MCF 10A (cell line): ENCODE measurements around the gene SPDYE2B. TPM values are rescaled to one million over a fixed set of nuclear protein-coding genes. Genes with fewer than 3 reads are reported as not detected.
"Not testable (repeated sequence)": the region's sequence is repeated elsewhere in the genome, so short reads cannot be mapped to it uniquely, and the experiment has no call there.

Experiments
- BruUV-seq: library from RNA; stranded (reverse); fragments of 400-500 nt; replicated peaks from 2 replicates; lab custom pipeline; 2021; lab: Mats Ljungman, UMichigan
- CTCF ChIA-PET: fragments of 300-600 bp; sonication (Branson Sonifier 250); formaldehyde crosslinking; extraction: SDS; loops from one replicate; lab custom pipeline; 2021; ENCODE audit warnings: antibody characterized with exemption, inconsistent platforms; lab: Yijun Ruan, JAX
- POLR2A ChIA-PET: fragments of 300-600, 350-650 bp; sonication (Branson Sonifier 250); formaldehyde crosslinking; extraction: SDS; loops from one replicate; lab custom pipeline; 2020; ENCODE audit warnings: antibody characterized with exemption, inconsistent platforms; lab: Yijun Ruan, JAX
- DNase-seq: peaks from one replicate; pipeline ENCODE4 v3.0.0-alpha.2; 2018; ENCODE audit not compliant: unreplicated experiment
- H3K27ac Mint-ChIP-seq: one replicate; pipeline ENCODE4 v1.8.0; 2022; ENCODE audit warnings: mild to moderate bottlenecking, low read depth, mixed read lengths; ENCODE audit not compliant: unreplicated experiment
- H3K27me3 Mint-ChIP-seq: one replicate; pipeline ENCODE4 v1.8.0; 2022; ENCODE audit warnings: mixed read lengths; ENCODE audit not compliant: insufficient read depth, unreplicated experiment
- H3K36me3 Mint-ChIP-seq: one replicate; pipeline ENCODE4 v1.8.0; 2022; ENCODE audit warnings: mild to moderate bottlenecking, moderate library complexity, mixed read lengths; ENCODE audit not compliant: insufficient read depth, unreplicated experiment
- H3K4me1 Mint-ChIP-seq: one replicate; pipeline ENCODE4 v1.8.0; 2022; ENCODE audit warnings: mixed read lengths; ENCODE audit not compliant: insufficient read depth, unreplicated experiment
- H3K4me3 Mint-ChIP-seq: one replicate; pipeline ENCODE4 v1.8.0; 2022; ENCODE audit warnings: mild to moderate bottlenecking, moderate library complexity, mixed read lengths; ENCODE audit not compliant: unreplicated experiment
- H3K9me3 Mint-ChIP-seq: one replicate; pipeline ENCODE4 v1.8.0; 2022; ENCODE audit warnings: mixed read lengths; ENCODE audit not compliant: unreplicated experiment
- intact Hi-C: fragments of 100-400 bp; cut with micrococcal nuclease; formaldehyde crosslinking; loops from 2 replicates; pipeline ENCODE4 v1.14.1; 2022
- total RNA-seq: library from RNA; stranded (reverse); gene quantifications from 2 replicates; pipeline ENCODE4 v1.2.3, GENCODE V29; 2022

SPDYE2B gene
- total RNA-seq, 1 experiment from 2014 or later: not detected

DNA sequence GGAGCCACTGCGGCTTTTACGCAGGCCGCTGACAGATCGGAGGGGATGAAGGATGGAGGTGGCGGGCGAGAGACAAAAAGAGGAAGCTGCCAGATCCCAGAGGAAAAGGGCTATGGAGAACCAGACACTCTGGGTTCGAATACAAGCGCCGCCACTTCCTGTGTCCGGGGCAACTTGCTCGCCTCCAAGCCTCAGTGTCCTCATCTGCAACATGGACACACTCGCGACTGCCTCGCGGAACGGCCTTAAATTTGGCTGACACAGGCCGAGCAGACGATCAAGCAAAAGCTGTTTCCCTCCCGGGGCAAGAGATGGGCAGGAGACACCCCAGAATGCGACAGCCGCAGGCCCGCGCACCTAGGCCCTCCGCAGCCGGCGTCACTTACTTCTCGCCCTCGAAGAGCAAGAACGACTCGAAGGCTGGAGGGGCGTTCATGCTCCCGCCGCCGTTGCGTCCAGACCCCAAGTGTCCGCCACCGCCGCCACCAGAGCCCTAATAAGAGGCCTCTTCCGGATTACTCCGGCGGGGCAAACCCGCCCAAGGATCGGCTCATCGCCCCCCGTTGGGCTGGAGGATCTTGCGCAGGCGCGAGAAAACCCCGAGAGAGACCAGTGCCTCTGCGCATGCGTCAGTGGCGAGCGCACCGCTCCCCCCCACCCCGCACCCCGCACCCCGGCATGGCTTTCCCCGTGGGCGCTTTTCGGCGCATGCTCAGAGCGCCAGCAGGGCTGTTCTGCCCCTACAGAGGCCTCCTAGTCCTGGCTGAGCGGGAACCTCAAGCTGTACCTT is 21.2 kb downstream of the SPDYE2B start, which contains the start of gene POLR2J2:
Gene POLR2J2, minus strand, starts transcription at position 498 of the 790 bp plus-strand sequence. Its CDS starts 62 bp downstream, at position 436.
- DNase-seq: not testable (repeated sequence)

DNA sequence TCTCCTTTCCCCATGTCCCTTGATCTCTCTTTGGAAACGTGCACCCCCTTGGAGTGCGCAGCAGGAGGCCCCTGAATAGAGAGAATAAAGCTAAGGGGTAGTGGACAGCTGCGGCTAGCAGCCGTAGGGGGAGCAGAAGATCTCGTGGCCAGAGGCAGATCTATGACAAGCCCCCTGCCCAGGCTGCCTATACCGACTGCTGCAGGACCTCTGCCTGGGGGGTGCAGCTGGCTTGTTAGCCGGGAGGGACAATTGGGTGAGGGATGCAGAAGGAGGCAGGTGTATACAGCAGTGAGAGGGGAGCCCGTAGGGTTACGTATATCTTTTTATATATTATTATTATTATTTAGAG is 21.8 kb downstream of the SPDYE2B start:
- POLR2A ChIA-PET, DNase-seq, H3K9me3 Mint-ChIP-seq, H3K4me1 Mint-ChIP-seq, H3K4me3 Mint-ChIP-seq, intact Hi-C loops, H3K36me3 Mint-ChIP-seq, H3K27ac Mint-ChIP-seq, H3K27me3 Mint-ChIP-seq, BruUV-seq, CTCF ChIA-PET: not testable (repeated sequence)

More for the DNA sequence above, 21.2 kb downstream of the SPDYE2B start, which contains the start of gene POLR2J2:
- H3K4me3 Mint-ChIP-seq, H3K4me1 Mint-ChIP-seq, H3K27ac Mint-ChIP-seq, H3K9me3 Mint-ChIP-seq, POLR2A ChIA-PET, H3K36me3 Mint-ChIP-seq, CTCF ChIA-PET, H3K27me3 Mint-ChIP-seq, intact Hi-C loops, BruUV-seq: not testable (repeated sequence)

DNA sequence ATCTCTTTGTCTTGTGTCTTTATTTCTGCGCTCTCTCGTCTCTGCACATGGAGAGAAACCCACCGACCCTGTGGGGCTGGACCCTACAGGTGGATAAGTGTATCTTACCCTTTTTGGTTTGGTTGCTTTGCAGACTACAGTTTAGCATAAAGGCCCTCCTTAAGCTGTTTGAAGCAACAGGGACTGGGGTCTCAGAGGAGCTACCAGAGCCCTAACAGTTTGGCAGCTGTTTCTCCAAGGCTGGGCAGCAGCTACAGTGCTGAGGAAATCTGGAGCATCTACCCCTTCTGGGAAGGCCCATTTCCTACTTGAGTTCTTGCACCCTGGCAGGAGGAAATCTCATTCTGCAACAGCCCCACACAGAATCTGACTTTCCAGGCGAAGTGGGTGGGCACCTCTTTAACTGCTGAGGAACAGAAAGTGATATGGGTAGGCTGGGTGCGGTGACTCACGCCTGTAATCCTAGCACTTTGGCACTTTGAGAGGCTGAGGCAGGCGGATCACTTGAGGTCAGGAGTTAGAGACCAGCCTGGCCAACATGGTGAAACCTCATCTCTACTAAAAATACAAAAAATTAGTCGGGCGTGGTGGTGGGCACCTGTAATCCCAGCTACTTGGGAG is 23.4 kb downstream of the SPDYE2B start:
- H3K36me3 Mint-ChIP-seq, H3K27me3 Mint-ChIP-seq, POLR2A ChIA-PET, H3K4me3 Mint-ChIP-seq, H3K27ac Mint-ChIP-seq, CTCF ChIA-PET, DNase-seq, BruUV-seq, H3K9me3 Mint-ChIP-seq, intact Hi-C loops, H3K4me1 Mint-ChIP-seq: not testable (repeated sequence)

DNA sequence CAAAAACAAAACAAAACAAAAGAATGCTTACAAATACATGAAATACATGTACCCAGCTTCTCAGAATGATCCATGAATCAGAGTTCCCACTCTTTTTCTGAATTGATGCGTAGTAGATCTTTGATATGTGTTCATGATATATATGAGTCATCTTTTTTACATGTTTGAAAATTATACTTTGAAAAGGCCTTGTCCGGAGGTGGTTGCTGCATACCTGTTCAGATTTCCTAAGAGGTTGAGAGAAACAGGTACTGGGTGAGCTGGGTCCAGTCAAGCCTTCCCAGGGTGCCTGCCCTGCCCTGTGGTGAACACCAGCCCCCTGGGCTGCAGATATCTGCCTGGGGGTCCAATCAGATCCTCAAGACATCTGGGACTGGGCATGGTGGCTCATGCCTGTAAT is 25.4 kb downstream of the SPDYE2B start:
- H3K27ac Mint-ChIP-seq, H3K4me1 Mint-ChIP-seq, H3K36me3 Mint-ChIP-seq, intact Hi-C loops, H3K27me3 Mint-ChIP-seq, DNase-seq, POLR2A ChIA-PET, BruUV-seq, H3K9me3 Mint-ChIP-seq, H3K4me3 Mint-ChIP-seq, CTCF ChIA-PET: not testable (repeated sequence)

DNA sequence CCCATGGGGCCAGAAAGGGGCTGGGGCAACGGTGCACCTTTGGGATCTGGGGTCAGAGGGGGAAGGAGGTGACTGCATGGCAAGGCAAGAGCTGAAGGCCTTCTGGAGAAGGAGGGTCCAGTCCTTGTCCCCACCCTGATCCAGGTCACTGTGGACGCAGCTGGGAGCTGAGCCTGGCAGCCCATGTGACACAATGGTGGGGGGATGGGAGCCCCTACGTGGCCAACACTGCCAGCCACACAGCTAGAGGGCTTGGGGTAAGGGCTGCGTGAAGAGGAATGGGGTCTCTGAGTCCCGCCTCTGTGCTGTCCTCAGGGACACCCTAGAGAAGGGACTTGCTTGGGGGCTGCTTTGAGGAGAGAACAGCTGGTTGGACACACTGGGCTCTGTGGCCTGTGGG is 30.7 kb downstream of the SPDYE2B start:
- BruUV-seq, CTCF ChIA-PET, POLR2A ChIA-PET, intact Hi-C loops, H3K36me3 Mint-ChIP-seq, H3K27me3 Mint-ChIP-seq, H3K9me3 Mint-ChIP-seq, H3K4me1 Mint-ChIP-seq, DNase-seq, H3K4me3 Mint-ChIP-seq, H3K27ac Mint-ChIP-seq: not testable (repeated sequence)

DNA sequence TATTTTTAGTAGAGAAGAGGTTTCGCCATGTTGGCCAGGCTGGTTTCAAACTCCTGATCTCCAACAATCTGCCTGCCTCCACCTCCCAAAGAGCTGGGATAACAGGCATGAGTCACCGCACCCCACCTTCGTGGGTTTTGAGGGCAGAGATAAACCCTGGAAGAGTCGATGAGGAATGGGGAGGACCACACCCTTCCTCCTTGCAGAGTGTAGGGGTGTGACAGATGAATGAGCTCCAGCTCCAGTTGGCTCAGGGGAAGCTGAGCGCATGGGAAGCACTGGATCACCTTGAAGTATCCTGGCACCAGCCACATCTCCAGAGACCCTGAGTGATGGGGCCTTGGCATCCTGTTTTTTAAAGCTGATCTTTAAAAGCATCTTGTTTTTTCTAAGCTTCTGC is 32.4 kb downstream of the SPDYE2B start:
- POLR2A ChIA-PET, CTCF ChIA-PET, H3K9me3 Mint-ChIP-seq, H3K36me3 Mint-ChIP-seq, DNase-seq, H3K4me1 Mint-ChIP-seq, H3K27ac Mint-ChIP-seq, H3K27me3 Mint-ChIP-seq, intact Hi-C loops, BruUV-seq, H3K4me3 Mint-ChIP-seq: not testable (repeated sequence)

DNA sequence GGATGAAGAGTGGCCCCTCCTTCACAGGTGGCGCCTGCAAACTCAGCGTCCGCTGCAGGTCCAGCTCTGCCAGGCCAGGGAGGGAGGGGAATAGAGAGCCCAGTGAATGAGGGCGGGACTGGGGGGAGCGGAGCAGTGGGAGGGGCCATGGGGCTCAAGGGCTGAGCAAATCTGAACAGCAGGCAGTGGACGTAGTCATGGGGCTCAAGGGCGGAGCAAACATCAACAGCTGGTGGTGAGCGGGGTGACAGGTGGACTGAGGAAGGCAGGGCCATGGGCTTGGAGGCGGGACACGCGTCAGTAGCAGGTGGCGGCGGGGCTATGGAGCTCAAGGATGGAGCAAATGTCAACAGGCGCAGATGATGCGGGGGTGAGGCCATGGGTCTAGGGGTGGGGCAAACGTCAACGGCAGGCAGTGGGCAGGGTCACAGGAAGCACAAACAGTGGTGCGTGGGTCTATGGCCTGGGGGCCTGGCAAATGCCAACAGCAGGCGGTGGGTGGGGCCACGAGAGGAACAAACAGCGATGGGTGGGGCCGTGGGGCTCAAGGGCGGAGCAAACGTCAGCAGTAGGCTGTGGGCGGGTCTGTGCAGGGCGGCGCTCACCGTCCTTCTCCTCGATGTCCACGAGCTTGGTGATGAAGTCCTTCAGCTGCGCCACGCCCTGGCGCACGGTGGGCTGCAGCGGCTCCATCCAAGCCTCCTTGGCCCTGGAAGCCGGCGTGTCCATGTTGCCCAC is 38.3 kb downstream of the SPDYE2B start:
- H3K4me1 Mint-ChIP-seq, intact Hi-C loops, H3K9me3 Mint-ChIP-seq, CTCF ChIA-PET, DNase-seq, H3K27ac Mint-ChIP-seq, POLR2A ChIA-PET, BruUV-seq, H3K27me3 Mint-ChIP-seq, H3K36me3 Mint-ChIP-seq, H3K4me3 Mint-ChIP-seq: not testable (repeated sequence)

DNA sequence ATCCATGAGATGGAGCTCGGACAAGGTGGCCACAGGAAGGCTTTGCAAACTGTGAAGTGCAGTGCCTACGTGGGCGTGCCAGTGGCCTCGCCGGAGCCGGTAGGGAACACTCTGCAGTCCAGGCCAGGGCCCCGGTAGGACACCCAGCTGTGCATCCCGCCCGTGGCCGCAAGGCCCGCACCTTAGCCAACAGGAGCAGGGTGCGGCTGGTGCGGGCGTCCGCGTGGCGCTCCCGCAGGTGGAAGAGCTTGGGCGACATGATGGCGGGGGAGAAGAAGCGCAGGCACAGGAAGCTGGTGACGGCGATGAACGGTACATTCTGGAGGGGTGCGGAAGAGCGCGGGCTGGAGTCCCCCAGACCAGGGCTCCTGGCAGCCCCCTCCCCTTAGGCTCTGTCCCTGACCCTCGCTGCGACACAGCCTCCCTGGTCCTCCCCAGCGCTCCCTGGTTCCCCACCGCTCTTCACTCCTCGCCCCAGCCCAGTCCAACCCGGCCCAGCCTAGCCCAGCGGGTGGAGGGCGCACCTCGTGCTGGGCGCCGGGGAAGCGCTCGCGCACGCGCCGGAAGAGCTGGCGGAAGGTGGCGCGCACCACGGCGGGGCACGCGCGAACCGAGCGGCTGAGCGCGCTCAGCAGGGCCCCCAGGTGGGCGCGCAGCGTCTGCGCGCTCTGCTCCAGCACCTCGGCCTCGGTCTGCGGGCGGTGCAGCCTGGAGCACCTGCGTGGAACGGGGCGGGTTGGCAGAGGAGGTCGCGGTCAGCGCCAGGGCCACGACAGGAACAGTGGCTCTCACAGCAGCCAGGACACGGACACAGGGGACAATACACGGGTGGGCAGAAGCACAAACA is 39.5 kb downstream of the SPDYE2B start:
- H3K4me3 Mint-ChIP-seq, BruUV-seq, H3K4me1 Mint-ChIP-seq, H3K27ac Mint-ChIP-seq, H3K9me3 Mint-ChIP-seq, intact Hi-C loops, POLR2A ChIA-PET, DNase-seq, H3K36me3 Mint-ChIP-seq, H3K27me3 Mint-ChIP-seq, CTCF ChIA-PET: not testable (repeated sequence)
